Upper lobe of right lung (tissue), 1 donor: ENCODE results near the gene SYPL2. TPM values are rescaled to one million over a fixed set of nuclear protein-coding genes. Genes with fewer than 3 reads are reported as not detected.

Source experiments
- ATAC-seq: fragments of 200-7000 bp; cut with Tn5 transposase; one replicate; pipeline ENCODE4 v1.9.1; 2020; ENCODE audit warnings: mild to moderate bottlenecking, moderate library complexity
- DNase-seq: peaks from one replicate; pipeline ENCODE4 v3.0.0-alpha.2; 2020
- H3K27ac ChIP-seq: fragments of 200-600 bp; one replicate; pipeline ENCODE4 v1.8.0; 2022
- H3K27me3 ChIP-seq: fragments of 200-600 bp; one replicate; pipeline ENCODE4 v1.8.0; 2022; ENCODE audit warnings: mild to moderate bottlenecking
- H3K36me3 ChIP-seq: fragments of 200-600 bp; one replicate; pipeline ENCODE4 v1.8.0; 2022
- H3K4me1 ChIP-seq: fragments of 200-600 bp; one replicate; pipeline ENCODE4 v1.8.0; 2022
- H3K4me3 ChIP-seq: fragments of 200-600 bp; one replicate; pipeline ENCODE4 v1.8.0; 2022; ENCODE audit warnings: mild to moderate bottlenecking
- H3K9me3 ChIP-seq: fragments of 200-600 bp; one replicate; pipeline ENCODE4 v1.8.0; 2022
- CTCF ChIP-seq: fragments of 200-600 bp; IDR thresholded peaks from one replicate; pipeline ENCODE4 v1.8.0; 2022; ENCODE audit warnings: antibody characterized with exemption
- intact Hi-C: fragments of 100-400 bp; cut with DNase I; formaldehyde crosslinking; loops from one replicate; pipeline ENCODE4 v1.11.0; 2022
- total RNA-seq: library from RNA; stranded (reverse); fragmentation: NEBNext Ultra II Directional; extraction: Animal tissue kit (Norgen Biotek cat#: 25700); gene quantifications from one replicate; pipeline ENCODE4 v1.2.1, GENCODE V29; 2021
- donor health status: DM: no; HTN: yes; CAD: no; lungs with severe emphysema.

SYPL2 gene
- total RNA-seq, 1 donor from 2014 or later = 3.1 TPM

DNA sequence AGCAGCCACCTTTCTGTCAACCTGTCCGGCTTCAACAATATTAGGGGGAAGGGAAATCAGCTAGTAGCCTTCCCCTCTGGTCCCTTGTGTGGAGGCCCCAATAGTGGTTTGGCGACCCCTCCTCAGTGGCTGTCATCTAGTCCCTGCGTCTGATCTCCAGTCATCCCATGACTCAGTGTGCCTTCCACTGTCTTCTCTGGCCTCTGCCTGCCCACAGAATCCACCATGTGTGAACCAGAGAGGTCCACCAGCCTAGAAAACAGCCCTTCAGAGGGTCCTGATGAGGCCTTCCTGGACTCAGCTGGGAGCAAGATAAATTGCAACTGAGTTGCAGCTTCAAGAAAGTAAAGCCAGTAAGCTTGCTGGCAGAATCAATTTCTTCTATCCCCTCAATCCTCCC lies 13.6 kb downstream of the SYPL2 start:
- Histone ChIP-seq H3K4me3 (no peak overlapping the region), H3K4me1 (peaks cover 4% of the 10 kb centered on the region), H3K27me3 (no peaks in the 10 kb centered on the region), H3K27ac (no peak overlapping the region), H3K36me3 (no peaks in the 10 kb centered on the region), H3K9me3 (no peaks in the 10 kb centered on the region)
- no peak for TF ChIP-seq CTCF
- ATAC-seq (no peak), DNase-seq (no peak)
- intact Hi-C loops = no loop called here

- DNase-seq = no peak
- Histone ChIP-seq H3K36me3 (no peaks in the 10 kb centered on the region), H3K4me3 (no peak overlapping the region), H3K27ac (no peak overlapping the region), H3K27me3 (no peaks in the 10 kb centered on the region), H3K4me1 (peaks cover 4% of the 10 kb centered on the region), H3K9me3 (no peaks in the 10 kb centered on the region)
- intact Hi-C loops = no loop called here
- ATAC-seq = no peak
- TF ChIP-seq CTCF = no peak
Observed at GRCh38 chr1:109481646-109482045, 15.3 kb downstream of the SYPL2 start.

- Histone ChIP-seq H3K9me3 (no peaks in the 10 kb centered on the region), H3K4me1 (peaks cover 4% of the 10 kb centered on the region), H3K27ac (no peak overlapping the region), H3K4me3 (no peak overlapping the region), H3K36me3 (no peaks in the 10 kb centered on the region), H3K27me3 (no peaks in the 10 kb centered on the region)
- intact Hi-C loops = no loop called here
- no peak for TF ChIP-seq CTCF
- DNase-seq (no peak), ATAC-seq (no peak)
Observed at GRCh38 chr1:109482242-109482641, 15.9 kb downstream of the SYPL2 start.

DNA sequence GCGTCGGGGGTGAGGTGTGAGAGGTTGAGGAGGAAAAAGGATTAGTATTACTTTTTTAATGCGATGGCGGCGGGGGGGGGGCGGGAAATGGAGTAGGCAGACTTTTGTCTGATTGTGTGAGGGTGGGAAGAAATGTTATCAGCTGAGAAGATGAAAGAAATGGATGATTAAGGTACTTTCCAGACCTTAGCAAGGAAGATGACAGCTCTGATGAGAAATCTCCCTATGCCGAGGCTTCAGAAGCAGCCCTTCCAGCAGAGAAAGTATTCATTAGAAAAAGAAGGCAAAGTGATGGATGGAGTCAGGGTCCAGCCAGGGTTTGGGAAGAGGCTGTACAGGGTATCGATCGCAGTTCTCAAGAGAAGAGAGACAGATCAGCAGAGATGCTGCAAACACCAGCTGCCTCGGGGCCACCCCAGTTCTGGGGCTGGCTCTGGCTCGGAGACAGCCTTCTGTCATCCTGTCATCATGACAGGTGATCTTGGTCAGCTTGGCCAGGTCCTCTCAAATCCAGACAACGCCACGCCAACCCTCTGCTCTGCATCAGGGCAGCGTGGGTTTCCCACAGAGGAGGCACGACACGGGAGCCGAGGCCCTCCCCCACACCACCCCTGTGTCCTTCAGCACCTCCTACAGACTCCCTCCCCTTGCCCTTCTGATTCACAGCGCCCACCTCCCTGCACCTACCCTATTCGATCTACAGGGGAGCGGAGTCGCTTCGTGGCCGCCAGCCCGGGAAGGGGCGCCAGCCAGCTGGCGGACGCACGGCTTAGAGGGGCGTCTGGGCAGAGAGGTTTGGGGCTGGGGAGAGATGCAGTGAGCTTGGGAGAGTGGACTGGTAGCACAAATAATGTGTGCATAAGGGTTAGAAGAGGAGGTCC lies 16.7 kb downstream of the SYPL2 start:
- DNase-seq (peak; percentile 70), ATAC-seq (peak; percentile 12)
- H3K4me1 ChIP-seq = peaks cover 4% of the 10 kb centered on the region
- peak overlapping the region; percentile 43 for H3K27ac ChIP-seq
- intact Hi-C loops = no loop called here
- H3K4me3 ChIP-seq = peak overlapping the region; percentile 58
- no peaks in the 10 kb centered on the region for H3K9me3 ChIP-seq
- no peaks in the 10 kb centered on the region for H3K36me3 ChIP-seq
- no peak for TF ChIP-seq CTCF
- no peaks in the 10 kb centered on the region for H3K27me3 ChIP-seq

DNA sequence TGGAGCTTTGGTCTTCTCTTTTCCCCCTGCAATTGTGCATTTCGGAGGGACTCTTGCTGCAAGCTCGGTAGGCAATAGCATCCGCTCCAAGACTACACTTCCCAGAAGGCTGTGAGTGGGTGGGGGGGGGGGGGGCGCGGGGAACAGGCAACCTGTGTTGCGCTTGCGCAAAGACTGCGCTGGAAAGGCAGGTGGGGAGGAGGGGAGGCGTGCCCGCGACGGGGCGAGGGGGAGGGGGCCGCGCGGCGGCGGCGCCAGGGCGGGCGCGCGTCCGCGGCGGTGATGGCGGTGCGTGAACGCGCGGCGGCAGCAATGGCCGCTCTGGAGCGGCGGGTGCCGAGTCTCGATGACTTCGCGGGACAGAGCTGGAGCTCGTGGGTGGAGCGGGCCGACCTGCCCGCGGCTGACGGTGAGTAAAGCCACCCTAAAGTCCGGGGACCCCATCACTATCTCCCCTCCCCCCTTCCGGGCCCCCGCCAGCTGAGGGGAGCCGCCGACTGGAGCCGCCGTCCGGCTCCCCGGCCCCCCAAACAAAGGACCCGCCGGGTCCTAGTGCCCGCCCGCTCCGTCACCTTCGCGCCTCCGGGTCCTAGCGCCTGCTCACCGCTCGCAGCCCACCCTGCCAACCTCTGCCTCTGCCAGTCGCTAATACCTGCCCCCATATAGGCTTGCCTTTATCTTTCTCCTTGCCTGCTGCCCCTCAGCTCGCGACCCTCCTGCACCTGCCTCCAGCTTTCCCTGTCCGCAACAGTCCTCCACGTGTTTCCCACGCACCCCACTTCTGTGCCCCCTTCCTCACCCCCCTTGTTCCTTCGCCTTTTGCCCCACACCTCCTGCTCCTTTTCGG lies 17.5 kb downstream of the SYPL2 start, which contains the start of gene ATXN7L2:
TSS of gene ATXN7L2 (plus strand) at position 234 of the 847 bp plus-strand sequence. CDS start at position 283, 49 bp downstream.
- H3K27ac ChIP-seq = peak within 1 kb of the TSS; percentile 98
- H3K4me1 ChIP-seq = peaks cover 4% of the 10 kb centered on the region
- DNase-seq (peak; percentile 95), ATAC-seq (peak; percentile 95)
- no peak for TF ChIP-seq CTCF
- H3K4me3 ChIP-seq = peak within 1 kb of the TSS; percentile 65
- H3K9me3 ChIP-seq = no peaks in the 10 kb centered on the region
- H3K27me3 ChIP-seq = no peaks in the 10 kb centered on the region
- H3K36me3 ChIP-seq = peaks cover 1% of the 10 kb centered on the region
- intact Hi-C loops = no loop called here
